H4 (cell line): ENCODE results near the gene CYB561A3. TPM values are rescaled to one million over a fixed set of nuclear protein-coding genes. Genes with fewer than 3 reads are reported as not detected.

Experiments used
- DNase-seq: peaks from one replicate; pipeline ENCODE4 v3.0.0-alpha.2; 2015; ENCODE audit warnings: low spot score
- total RNA-seq: library from RNA; depleted of rRNA; stranded (reverse); fragments of >200 nt; shearing (Covaris generic); gene quantifications from 2 replicates; pipeline ENCODE4 v1.2.3, GENCODE V29; 2014

Gene CYB561A3
- total RNA-seq, 1 experiment from 2014 or later = 41.8 TPM

DNA sequence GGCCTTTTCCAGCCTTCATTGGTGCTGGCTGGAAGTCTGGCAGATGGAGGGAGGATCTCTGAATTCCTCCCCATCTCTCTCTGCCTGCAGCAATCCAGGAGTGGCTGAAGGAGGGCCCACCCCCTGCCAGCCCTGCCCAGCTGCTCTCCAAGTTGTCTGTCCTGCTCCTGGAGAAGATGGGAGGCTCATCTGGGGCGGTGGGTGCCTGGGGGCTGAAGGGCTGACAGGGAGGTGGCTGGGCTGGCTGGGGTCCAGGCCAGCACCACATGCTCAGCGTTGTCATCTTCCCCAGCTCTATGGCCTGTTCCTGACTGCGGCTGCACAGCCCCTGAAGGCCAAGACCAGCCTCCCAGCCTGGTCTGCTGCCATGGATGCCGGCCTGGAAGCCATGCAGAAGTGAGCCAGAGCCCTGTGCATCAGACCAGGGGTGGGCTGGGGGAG, 16.5 kb downstream of the CYB561A3 start:
- DNase-seq = no peak

- no peak for DNase-seq
Measured at GRCh38 chr11:61343792-61344745, 17.6 kb downstream of the CYB561A3 start.

GRCh38 chr11:61342207-61342803, 19.4 kb downstream of the CYB561A3 start:
- no peak for DNase-seq

DNA sequence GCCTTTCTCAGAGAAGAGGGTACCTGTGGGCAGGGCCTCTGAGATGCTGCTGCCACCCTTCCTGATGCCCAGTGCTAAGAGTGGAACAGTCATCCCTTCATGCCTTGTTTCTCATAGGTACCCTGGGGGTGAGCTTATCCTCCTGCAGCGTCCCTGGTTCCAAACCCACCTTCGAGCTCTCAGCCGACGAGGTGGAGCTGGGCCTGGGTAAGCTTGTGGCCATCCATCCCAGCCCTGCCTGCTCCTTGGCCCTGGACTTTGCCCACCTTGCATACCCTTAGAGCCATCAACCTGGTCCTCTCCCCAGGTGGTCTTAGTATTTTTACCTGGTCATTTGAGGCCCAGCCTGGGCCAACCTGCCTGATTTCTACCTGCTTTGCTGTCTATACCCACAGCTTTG, 20.0 kb downstream of the CYB561A3 start:
- DNase-seq = no peak

DNA sequence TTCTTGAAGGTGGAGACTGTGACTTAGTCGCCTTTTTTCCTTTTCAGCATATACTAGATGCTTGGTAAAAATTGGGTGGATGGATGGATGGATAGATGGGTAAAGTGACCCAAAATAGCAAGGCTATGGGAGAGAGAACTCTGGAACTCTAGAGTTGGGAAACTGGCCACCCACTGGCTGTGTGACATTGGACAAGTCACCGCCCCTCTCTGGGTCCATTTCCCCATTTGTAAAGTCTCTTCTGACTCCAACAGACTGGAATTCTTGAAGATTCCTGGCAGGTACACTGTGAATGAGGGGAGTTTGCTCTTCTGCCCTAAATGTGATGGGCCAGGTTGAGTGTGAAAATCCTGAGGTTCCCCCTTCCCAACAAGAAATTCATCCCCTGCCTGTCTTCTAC, 20.7 kb downstream of the CYB561A3 start:
- no peak for DNase-seq

DNA sequence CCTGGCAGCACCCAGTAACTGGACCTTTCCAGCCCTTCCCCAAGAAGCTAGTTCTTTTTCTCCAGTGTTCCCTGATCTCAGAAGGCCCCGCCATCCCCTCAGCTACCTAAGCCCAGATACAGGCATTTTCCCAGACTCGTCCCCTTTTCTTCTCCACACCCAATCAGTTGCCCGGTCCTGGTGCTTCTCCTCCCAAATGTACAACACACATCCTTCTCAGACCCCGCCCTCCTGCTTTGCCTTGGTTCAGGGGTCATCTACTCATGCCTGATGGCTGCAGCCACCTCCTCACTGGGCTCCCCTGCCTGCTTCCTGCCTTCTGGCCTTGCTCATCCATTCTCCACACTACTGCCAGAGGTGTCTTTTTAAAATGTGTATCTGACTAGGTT, 22.2 kb downstream of the CYB561A3 start:
- no peak for DNase-seq

DNA sequence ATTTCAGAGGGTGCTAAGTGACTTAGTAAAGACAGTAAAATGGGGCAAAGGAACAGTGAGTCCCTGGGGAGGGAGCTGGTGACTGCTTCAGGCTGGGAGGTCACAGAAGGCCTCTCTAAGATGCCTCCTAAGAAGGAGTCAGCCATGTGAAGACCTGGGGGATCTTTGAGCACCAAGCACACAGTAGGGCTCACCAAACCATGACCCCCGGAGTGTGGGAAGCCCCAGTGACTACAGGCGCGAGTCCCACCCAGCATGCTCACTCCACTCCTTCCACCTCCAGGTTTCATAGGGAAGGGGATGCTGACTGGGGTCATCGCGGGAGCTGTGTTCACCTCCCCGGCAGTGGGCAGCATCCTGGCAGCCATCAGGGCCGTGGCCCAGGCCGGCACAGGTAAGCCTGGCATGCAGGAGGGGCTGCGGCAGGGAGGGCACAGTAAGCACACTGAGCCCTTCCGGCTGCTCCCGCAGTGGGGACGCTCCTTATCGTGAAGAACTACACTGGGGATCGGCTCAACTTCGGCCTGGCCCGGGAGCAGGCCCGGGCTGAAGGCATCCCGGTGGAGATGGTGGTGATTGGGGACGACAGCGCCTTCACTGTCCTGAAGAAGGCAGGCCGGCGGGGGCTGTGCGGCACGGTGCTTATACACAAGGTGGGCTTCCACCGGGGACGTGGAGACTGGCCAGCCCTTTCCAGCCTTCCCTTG, 22.7 kb downstream of the CYB561A3 start:
- no peak for DNase-seq

DNA sequence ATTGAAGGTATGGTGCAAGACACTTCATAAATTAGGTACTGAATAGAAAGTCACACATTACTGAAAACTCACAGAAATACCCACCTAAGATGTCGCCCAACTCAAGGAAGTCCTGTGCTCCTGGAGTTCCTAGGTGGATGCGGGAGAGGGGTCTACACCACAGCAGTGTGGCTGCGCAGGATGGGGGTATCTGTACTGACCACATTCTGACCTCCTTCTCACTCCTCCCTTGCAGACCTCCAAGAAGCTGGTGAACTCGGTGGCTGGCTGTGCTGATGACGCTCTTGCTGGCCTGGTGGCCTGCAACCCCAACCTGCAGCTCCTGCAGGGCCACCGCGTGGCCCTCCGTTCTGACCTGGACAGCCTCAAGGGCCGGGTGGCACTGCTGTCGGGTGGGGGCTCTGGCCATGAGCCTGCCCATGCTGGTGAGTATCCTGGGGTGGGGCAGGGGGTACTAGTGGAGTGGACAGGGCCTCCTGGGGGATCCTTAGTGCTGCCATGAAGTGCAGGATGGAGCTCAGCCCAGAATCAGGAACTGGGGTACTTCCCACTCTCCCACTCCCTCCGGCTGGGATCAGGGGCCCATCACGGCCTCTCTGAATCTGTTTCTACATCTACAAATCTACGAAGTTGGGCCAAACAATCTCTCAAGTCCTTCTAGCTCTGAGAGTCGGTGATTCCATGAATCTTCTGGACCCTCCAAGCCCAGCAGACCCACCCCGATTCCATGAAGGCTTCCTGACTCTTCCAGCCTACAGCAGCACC, 23.8 kb downstream of the CYB561A3 start:
- DNase-seq = no peak

DNA sequence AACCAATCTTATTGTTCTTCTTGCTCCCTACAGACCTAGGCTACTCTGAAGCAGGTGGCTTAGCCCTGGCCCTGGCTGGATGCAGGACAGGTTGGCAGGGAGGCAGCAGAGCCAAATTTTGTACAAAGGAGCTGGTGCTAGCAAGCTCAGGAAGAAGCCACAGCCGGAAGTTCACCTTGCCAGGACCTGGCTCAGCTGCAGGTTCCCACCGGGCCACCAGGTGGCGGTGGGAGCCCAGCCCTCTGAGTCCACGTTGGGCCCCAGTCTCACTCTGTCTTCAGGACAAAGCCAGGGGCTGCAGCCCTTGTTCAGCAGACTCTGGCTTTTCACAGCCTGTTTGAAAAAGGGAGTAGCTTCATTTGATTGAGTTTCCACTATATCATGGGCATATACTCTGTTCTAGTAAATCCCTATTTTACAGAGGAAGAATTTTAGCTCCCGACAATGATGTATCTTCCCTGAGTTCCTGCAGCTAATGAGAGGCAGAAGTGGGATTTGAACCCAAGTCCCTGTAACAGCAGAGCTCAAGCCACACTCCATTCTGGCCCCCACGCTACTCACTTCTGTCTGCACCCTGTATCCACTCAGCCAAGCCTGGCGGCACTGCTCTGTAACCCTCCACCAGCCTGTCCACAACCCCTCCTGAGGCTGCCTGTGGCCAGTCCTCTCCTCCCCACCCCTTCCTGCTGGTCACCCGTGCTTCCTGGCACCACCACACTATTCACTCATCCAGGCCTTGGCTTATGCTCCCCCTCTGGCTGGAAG, 25.3 kb downstream of the CYB561A3 start:
- DNase-seq = peak; percentile 67

GRCh38 chr11:61335355-61335710, 26.3 kb downstream of the CYB561A3 start:
- DNase-seq = no peak

- no peak for DNase-seq
Measured at GRCh38 chr11:61334434-61335354, 27.0 kb downstream of the CYB561A3 start.

GRCh38 chr11:61333550-61334433, 27.9 kb downstream of the CYB561A3 start:
- no peak for DNase-seq

DNA sequence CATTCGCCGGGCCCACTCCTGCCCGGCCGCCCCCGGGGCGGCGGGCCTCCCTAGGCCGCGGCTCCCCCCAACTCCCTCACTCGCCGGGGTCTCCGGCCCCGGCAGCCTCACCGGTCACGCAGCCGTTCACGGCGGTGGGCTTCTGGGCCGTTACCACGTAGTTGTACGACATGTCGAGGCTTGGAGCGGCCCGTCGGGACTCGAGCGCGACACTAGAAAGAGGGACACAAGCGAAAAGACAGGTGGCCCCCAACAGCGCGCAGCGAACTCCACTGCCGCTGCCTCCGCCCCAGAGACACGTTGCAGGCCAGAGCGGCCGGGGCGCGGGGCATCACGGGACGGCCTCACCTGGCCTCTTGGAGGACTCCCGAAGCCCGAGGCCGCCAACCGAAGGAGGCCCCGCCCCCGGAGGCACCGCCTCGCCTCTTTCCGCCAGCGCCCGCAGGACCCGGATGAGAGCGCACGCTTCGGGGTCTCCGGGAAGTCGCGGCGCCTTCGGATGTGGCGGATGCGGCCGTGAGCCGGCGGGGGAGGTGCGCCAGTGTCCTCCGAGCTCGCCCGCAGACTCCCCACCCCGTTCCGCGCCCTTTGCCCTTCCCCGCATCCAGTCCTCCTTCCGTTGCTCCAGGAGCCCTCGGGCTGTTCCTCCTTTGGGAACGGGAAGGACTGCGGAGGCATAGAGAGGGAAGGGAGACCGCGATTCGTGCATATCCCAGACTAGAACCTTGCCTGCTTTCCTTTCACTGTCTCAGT, 28.7 kb downstream of the CYB561A3 start, which contains the start of the genes DDB1 and TKFC:
Gene DDB1 (minus strand): TSS at position 309 of the 753 bp plus-strand sequence. CDS start 137 bp downstream, at position 172.
Gene TKFC (plus strand): TSS at position 432 of the 753 bp plus-strand sequence. CDS start 1,501 bp downstream, outside the sequence.
- peak; percentile 87 for DNase-seq

DNA sequence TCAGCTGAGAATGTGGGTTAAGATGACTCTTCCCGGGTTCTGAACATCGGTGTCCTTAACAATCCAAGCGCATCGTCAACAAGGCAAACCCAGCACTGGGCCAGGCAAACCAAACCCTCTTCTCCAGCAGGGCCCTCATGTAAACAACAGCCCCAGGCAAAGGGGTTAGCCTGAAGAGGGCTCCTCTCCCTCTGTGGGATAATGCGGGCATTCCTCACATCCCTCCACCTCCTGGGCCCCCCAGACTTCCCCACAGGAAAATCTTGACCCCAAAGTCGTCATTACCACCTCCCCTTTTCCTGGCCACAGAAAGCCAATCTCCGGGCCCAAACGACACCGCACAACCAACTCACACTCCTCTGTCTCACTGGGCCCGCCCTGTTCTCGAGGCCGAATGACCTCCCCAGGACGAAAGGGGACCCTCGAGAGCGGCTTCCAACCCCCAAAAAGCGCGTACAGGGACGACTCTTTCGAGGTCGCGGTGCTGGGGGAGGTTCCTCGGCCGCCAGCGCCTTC, 29.3 kb downstream of the CYB561A3 start:
- no peak for DNase-seq

- no peak for DNase-seq
Measured at GRCh38 chr11:61331651-61332050, 30.0 kb downstream of the CYB561A3 start.

DNA sequence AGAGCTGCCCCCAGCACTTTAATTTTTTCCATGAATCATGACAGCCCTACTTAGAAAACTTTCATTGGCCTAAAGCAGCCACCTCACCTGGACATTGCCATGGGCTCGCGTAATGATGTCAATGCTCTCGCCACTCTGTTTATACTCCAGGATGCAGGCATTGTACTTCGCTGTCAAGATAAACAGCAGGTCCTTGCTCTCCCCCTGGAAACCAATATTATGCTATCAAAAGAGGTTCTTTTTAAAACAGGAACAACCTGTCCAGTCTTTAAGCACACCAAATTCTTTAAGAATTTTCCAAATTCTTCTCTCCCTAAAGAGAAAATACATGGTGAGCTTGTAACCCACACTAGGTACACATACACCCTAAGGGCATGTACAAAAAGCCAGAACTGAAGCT, 31.8 kb downstream of the CYB561A3 start:
- DNase-seq = no peak

GRCh38 chr11:61328351-61328750, 33.3 kb downstream of the CYB561A3 start:
- DNase-seq = no peak

GRCh38 chr11:61327669-61328071, 34.0 kb downstream of the CYB561A3 start:
- no peak for DNase-seq
